ENCODE data around the gene CCDC85B.

The CCDC85B gene

GRCh38 chr11:65919573-65920371 lies 29.3 kb downstream of the CCDC85B start:
- peak; percentile 32 for DNase-seq
- in situ Hi-C loops (cut with MboI; ENCODE audit: low pct_unique_long_range_greater_than_20kb, low sequenced_read_pairs), result no loop called here

GRCh38 chr11:65920372-65920802 lies 29.9 kb downstream of the CCDC85B start:
- in situ Hi-C loops (cut with MboI; ENCODE audit: low pct_unique_long_range_greater_than_20kb, low sequenced_read_pairs), result no loop called here
- no peak for DNase-seq

- no peak for DNase-seq
- in situ Hi-C loops (cut with MboI; ENCODE audit: low pct_unique_long_range_greater_than_20kb, low sequenced_read_pairs), result no loop called here
Measured at GRCh38 chr11:65921033-65921555, 30.6 kb downstream of the CCDC85B start.

GRCh38 chr11:65921876-65922275 lies 31.4 kb downstream of the CCDC85B start:
- no peak for DNase-seq
- in situ Hi-C loops (cut with MboI; ENCODE audit: low pct_unique_long_range_greater_than_20kb, low sequenced_read_pairs), result no loop called here

GRCh38 chr11:65922565-65922964 lies 32.1 kb downstream of the CCDC85B start:
- in situ Hi-C loops (cut with MboI; ENCODE audit: low pct_unique_long_range_greater_than_20kb, low sequenced_read_pairs), result no loop called here
- DNase-seq, result no peak

- in situ Hi-C loops (cut with MboI; ENCODE audit: low pct_unique_long_range_greater_than_20kb, low sequenced_read_pairs), result no loop called here
- no peak for DNase-seq
Measured at GRCh38 chr11:65925397-65925796, 34.9 kb downstream of the CCDC85B start.

- in situ Hi-C loops (cut with MboI; ENCODE audit: low pct_unique_long_range_greater_than_20kb, low sequenced_read_pairs), result no loop called here
- DNase-seq, result peak; percentile 78
Measured at GRCh38 chr11:65927904-65928397, 37.5 kb downstream of the CCDC85B start.

GRCh38 chr11:65928667-65929066 lies 38.2 kb downstream of the CCDC85B start:
- no peak for DNase-seq
- in situ Hi-C loops (cut with MboI; ENCODE audit: low pct_unique_long_range_greater_than_20kb, low sequenced_read_pairs), result no loop called here

- no peak for DNase-seq
- in situ Hi-C loops (cut with MboI; ENCODE audit: low pct_unique_long_range_greater_than_20kb, low sequenced_read_pairs), result no loop called here
Measured at GRCh38 chr11:65931773-65932557, 41.5 kb downstream of the CCDC85B start.

GRCh38 chr11:65932558-65932919 lies 42.1 kb downstream of the CCDC85B start:
- in situ Hi-C loops (cut with MboI; ENCODE audit: low pct_unique_long_range_greater_than_20kb, low sequenced_read_pairs), result no loop called here
- DNase-seq, result peak; percentile 40

GRCh38 chr11:65934014-65934413 lies 43.5 kb downstream of the CCDC85B start:
- DNase-seq, result no peak
- in situ Hi-C loops (cut with MboI; ENCODE audit: low pct_unique_long_range_greater_than_20kb, low sequenced_read_pairs), result no loop called here

GRCh38 chr11:65937766-65938165 lies 47.3 kb downstream of the CCDC85B start:
- in situ Hi-C loops (cut with MboI; ENCODE audit: low pct_unique_long_range_greater_than_20kb, low sequenced_read_pairs), result no loop called here
- DNase-seq, result no peak
